Occipital lobe (tissue), 2 donors: ENCODE measurements around the gene SQSTM1. TPM values are rescaled to one million over a fixed set of nuclear protein-coding genes. Genes with fewer than 3 reads are reported as not detected.
"Not testable (repeated sequence)": the region's sequence is repeated elsewhere in the genome, so short reads cannot be mapped to it uniquely, and the experiment has no call there.

ENCODE experiments used
- DNase-seq: peaks from one replicate; lab custom pipeline; 2025; lab: John Stamatoyannopoulos, UW
- total RNA-seq: library from RNA; depleted of rRNA; stranded (reverse); fragments of >200 nt; gene quantifications from one replicate; pipeline ENCODE4 v1.2.3, GENCODE V29; 2014

The SQSTM1 gene
- total RNA-seq, 1 donor from 2014 or later = 53.5 TPM

DNA sequence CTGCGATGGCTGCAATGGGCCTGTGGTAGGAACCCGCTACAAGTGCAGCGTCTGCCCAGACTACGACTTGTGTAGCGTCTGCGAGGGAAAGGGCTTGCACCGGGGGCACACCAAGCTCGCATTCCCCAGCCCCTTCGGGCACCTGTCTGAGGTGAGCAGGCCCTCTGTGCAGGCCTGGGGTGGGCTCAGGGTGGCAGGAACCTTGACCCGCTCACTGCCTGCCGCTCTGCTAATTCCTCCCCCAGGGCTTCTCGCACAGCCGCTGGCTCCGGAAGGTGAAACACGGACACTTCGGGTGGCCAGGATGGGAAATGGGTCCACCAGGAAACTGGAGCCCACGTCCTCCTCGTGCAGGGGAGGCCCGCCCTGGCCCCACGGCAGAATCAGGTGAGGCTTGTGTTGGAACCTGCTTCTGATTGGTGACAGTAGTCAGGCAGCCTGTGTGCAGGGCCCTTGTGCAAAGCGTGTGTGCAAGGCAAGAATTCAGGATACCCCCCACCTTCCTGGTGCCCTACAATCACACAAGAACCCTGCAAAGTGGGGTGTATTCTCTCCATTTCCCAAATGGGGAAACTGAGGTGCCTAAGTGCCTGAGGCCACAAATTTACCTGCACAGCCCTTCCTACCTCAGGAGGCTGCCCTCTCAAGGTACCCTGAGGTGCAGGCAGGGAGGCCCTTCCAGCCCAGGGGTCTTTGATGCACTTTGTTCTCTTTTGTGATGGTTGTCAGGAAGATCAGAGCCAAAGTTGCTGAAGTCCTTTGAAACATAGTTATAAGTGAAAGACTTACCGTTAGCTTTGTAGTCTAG is 3.4 kb downstream of the SQSTM1 start:
- DNase-seq = no peak

DNA sequence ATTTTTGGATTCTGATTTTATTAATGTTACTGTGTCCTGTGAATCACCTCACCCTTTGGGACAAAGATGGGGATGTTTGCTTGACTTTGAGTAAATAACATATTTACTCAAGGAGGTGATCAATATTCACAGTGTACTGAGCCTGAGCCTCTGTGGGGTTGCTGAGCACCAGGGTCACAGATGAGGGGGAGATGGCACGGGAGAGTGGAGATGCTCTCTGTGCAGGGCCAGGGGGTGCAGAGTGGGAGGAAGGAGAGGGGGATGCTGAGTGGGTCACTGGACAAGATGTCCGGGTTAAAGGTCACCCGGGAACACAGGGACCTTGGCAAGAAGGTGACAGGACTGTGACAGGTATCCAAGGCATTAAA is 4.0 kb downstream of the SQSTM1 start:
- no peak for DNase-seq

DNA sequence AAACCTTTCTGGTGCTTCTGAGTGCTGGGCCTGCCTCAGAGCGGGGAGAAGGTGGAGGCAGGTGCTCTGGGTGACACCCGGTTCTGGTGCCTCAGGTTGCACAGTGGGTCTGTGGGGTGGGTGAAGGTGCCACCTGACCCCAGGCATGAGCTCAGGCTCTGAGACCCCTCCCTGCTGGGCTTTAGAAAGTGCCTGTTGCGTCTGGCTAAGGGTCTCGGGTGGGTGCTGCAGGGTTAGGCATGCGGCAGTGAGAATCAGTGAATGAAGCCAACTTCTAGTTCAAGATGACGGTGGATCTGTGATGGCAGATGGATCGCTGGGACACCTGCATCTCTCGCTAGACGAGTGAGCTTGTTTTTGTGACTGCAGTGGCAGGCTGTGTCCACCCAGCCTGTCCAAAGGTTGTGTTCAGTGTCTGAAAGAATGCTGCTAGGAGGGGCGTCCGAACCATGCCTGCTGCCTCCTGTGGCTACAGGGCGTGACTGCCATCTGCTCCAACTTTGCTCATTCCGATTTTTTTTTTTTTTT is 5.0 kb downstream of the SQSTM1 start:
- DNase-seq = no peak

DNA sequence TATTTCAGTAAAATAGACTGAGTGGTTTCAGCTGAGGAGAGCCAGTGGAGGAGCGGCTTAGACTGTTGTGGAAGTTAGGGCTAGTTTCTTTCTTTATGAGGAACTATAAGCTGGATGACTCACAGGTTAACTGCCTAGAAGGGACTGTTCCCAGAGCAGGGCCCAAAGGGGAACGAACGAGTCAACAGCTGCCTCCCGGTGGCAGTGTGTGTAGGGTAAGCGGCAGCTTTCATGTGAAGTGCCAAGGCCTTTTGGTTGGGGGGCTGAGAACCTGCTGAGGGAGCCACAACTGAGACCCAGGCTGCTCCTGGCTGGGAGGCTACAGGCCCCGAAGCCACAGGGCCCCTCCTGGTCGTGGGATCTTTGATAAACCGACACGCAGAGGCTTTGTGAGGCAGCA is 7.0 kb downstream of the SQSTM1 start:
- no peak for DNase-seq

DNA sequence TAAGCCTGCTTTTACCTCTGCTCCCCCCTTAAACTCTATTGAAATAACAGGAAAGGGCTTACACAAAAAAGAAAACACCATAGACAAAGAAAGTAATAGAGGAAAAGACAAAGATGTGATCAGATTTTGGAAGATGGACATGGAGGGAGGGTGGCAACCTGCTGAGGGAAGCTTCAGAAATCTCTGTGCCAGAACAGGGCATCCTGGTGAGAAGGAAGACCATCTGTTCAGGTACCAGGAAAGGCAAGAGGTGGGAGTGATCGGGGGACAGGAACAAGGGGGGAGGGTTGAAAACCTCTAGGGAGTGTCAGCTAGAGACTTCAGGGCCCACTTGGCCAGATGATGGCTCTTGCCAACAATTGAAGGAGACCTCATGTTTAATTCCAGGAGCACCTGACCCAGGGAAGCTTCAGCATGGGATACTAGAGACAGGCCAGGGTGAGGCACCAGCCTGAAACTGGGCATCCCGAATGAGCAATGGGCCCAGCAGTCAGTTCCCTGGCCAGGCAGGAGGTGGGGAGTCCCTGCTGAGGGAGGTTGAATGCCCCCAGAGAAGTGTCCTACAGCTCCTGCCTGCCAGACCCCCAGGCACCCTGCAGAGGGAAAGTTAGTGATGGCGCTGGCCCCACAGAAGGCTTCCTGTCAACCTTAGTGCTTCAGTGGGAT is 8.2 kb downstream of the SQSTM1 start:
- DNase-seq = no peak

DNA sequence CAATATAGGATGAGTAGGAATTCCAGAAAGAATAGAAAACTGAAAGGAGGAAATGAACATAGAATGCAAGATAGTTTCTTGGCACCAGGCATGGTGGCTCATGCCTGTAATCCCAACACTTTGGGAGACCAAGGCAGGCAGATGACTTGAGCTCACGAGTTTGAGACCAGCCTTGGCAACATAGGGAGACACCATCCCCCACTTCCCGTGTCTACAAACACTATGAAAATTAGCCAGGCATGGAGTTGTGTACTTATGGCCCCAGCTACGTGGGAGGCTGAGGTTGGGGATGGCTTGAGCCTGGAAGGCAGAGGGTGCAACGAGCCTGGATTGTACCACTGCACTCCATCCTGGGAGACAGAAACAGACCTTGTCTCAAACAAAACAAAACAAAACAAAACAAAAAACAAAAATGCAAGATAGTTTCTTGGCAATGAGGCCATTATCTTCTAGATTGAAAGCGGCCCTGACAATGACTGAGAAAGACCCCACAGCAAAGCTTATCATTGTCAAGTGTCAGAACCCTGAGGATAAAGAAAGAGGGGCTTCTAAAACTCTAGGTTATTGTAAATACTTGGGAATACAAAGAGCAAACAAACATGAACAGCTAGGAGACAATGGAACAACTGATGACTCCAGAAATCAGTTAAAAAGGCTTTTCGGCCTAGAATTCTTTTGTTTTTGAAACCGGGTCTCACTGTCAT is 9.2 kb downstream of the SQSTM1 start:
- no peak for DNase-seq

DNA sequence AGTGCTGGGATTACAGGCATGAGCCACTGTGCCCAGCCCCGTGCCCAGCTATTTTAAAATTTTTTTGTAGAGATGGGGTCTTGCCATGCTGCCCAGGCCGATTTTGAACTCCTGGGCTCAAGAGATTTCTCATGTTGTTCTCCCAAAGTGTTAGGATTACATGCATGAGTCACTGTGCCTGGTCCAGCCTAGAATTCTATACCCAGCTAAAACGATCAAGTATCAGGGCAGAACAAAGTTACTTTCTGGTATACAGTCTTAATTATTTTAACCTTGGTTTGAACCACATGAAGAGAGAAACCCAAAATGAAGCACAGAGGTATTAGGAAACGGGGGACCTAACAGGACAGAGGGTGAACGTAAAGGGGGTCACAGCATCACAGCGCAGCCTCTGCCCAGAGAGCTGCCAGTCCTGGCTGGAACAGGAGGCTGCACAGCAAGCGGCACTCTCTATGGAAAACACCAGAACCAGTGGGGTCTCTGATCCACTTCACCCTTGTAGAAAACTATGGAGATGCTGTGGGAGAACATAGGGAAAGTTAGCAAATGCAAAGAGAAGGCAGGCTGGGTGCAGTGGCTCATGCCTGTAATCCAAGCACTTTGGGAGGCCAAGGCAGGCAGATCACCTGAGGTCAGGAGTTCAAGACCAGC is 10.2 kb downstream of the SQSTM1 start:
- no peak for DNase-seq

DNA sequence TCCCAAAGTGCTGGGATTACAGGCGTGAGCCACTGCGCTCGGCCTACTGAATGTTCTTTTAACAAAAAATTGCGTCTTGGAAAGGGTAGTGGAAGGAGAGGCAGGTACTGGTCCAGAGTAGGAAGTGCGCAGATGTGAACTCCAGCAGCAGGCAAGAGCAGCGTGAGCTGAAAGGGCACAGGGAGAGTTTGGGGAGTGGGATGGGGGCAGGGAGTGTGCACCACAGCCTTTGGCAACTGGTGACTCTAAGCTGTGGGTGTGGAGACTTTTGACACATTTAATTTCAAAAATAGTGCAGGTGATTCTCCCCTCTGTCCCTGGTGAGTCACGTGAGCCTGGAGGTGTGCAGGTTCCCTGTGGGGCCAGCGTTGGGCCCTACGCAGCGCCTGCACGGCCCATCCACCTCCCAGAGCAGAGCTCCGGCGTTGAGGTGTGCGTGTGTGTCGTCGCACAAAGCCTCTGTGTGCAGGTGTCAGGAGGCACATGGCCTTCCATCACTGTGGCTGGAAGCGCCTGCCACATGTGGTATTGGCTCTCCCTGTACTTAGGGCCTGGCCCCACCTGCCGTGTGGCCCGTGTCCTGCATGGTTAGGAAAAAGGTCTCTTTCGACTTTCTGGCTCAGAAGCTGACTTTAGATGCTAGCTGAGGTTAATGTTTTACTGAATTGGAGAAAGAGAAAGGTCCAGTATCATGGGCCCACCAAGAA is 11.5 kb downstream of the SQSTM1 start:
- DNase-seq = no peak

DNA sequence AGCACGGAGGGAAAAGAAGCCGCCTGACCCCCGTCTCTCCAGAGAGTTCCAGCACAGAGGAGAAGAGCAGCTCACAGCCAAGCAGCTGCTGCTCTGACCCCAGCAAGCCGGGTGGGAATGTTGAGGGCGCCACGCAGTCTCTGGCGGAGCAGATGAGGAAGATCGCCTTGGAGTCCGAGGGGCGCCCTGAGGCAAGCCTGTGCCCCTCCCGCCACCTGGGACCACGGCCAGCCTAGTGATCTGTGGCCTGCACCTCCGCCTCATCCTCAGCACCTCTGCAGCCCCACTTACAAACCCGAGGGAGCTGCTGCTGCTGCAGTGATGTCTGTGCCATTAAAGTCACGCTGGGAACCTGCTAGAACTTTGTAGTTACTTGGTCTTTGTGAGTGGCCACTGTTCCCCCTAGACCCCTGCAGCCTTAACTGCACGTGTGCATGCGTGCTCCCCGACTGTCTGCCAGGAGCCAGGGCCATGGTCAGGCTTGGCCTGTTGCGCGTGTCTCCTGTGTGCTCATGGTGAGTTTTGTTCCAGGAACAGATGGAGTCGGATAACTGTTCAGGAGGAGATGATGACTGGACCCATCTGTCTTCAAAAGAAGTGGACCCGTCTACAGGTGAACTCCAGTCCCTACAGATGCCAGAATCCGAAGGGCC is 12.5 kb downstream of the SQSTM1 start:
- DNase-seq = no peak

DNA sequence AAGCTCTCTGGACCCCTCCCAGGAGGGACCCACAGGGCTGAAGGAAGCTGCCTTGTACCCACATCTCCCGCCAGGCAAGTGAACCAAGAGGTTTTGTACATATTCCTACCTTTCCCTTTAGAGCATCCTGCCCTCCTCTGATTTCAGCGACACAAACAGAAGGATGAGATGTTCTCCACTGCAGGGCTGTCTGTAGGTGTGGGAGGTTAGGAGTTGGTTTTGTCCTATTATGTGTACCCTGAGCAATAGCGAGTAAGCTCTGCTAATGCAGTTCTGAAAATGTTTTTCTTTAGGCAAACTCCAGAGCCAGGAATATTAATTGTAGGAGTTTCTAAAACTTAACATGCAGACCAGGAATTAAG is 13.0 kb downstream of the SQSTM1 start:
- DNase-seq = no peak

DNA sequence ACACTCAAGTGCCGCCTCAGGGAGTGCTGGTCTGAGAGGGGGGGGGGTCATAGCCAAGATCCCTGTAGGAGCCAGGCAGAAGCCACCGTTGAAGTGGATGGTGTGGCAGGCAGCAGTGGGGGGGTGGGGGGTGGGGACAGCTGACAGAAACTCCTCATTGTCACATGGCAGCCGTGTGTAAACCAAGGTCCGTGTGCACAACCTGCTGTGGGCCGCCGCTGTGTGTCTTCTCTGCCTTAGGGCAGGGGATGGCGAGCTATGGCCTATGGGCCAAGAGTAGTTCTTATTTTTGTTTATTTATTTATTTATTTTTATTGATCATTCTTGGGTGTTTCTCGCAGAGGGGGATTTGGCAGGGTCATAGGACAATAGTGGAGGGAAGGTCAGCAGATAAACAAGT is 13.4 kb downstream of the SQSTM1 start:
- no peak for DNase-seq

DNA sequence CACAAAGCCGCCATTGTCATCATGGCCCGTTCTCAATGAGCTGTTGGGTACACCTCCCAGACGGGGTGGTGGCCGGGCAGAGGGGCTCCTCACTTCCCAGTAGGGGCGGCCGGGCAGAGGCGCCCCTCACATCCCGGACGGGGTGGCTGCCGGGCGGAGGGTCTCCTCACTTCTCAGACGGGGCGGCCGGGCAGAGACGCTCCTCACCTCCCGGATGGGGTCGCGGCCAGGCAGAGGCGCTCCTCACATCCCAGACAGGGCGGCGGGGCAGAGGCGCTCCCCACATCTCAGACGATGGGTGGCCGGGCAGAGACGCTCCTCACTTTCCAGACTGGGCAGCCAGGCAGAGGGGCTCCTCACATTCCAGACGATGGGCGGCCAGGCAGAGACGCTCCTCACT is 14.2 kb downstream of the SQSTM1 start:
- not testable (repeated sequence) for DNase-seq

DNA sequence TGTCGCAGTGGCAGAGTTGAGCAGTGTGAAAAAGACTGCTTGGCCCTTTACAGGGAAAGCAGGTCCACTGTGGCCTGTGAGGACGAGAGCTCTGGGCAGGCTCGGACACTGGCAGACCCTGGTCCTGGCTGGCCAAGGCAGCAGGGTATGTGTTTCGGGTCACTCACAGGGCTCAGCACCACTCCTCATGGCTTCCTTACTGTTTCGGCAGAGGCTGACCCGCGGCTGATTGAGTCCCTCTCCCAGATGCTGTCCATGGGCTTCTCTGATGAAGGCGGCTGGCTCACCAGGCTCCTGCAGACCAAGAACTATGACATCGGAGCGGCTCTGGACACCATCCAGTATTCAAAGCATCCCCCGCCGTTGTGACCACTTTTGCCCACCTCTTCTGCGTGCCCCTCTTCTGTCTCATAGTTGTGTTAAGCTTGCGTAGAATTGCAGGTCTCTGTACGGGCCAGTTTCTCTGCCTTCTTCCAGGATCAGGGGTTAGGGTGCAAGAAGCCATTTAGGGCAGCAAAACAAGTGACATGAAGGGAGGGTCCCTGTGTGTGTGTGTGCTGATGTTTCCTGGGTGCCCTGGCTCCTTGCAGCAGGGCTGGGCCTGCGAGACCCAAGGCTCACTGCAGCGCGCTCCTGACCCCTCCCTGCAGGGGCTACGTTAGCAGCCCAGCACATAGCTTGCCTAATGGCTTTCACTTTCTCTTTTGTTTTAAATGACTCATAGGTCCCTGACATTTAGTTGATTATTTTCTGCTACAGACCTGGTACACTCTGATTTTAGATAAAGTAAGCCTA is 15.7 kb downstream of the SQSTM1 start:
- DNase-seq = no peak

DNA sequence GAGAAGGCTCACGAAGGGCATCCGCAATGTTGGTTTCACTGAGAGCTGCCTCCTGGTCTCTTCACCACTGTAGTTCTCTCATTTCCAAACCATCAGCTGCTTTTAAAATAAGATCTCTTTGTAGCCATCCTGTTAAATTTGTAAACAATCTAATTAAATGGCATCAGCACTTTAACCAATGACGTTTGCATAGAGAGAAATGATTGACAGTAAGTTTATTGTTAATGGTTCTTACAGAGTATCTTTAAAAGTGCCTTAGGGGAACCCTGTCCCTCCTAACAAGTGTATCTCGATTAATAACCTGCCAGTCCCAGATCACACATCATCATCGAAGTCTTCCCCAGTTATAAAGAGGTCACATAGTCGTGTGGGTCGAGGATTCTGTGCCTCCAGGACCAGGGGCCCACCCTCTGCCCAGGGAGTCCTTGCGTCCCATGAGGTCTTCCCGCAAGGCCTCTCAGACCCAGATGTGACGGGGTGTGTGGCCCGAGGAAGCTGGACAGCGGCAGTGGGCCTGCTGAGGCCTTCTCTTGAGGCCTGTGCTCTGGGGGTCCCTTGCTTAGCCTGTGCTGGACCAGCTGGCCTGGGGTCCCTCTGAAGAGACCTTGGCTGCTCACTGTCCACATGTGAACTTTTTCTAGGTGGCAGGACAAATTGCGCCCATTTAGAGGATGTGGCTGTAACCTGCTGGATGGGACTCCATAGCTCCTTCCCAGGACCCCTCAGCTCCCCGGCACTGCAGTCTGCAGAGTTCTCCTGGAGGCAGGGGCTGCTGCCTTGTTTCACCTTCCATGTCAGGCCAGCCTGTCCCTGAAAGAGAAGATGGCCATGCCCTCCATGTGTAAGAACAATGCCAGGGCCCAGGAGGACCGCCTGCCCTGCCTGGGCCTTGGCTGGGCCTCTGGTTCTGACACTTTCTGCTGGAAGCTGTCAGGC is 16.6 kb downstream of the SQSTM1 start:
- no peak for DNase-seq

DNA sequence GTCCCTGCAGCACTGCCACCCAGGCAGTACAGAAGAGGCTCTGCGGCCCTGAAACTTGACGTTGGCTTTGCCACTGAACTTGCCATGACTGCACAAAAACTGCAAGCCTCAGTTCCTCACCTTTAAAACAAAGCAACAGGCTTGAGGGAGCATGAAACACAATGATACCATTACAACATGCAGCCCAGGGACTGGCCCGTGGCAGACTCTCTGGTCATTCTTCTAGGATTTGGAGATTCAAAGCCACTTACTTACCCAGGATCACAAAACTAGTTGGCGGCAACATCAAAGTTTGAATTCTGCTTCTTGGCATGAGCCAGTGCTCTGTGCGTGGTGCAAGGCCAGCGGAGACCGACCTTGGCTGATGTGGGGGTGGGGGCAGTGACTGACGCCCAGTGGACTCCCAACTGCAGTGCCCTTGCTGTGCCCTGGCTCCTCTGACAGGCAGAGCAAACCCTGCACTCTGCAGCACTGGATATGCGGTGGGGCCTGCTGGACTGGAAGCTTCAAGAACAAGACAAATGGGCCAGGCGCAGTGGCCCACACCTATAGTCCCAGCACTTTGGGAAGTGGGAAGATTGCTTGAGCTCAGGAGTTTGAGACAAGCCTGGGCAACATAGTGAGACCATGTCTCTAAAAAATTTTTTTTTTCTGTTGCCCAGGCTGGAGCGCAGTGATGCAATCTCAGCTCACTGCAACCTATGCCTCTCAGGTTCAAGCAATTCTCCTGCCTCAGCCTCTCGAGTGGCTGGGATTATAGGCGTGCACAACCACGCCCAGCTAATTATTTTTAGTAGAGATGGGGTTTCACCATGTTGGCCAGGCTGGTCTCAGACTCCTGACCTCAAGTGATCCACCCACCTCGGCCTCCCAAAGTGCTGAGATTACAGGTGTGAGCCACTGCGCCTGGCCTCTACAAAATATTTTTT is 18.9 kb downstream of the SQSTM1 start:
- DNase-seq = no peak

DNA sequence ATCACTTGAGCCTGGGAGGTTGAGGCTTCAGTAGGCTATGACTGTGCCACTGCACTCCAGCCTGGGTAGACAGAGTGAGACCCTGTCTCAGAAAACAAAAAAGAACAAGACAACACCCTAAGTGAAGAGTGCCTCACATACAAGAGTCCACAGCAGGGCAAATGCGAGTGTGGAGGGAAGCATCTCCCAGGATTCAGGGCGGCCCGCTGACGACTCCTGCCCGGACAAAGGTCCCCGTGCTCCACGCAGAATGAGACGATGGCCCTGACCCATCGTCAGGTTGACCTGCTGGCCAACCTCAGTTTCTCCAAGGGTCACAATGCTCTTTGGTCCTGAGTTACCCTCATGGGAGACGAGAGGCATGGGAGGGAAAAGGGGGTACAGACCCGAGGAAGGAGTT is 19.6 kb downstream of the SQSTM1 start:
- DNase-seq = no peak

DNA sequence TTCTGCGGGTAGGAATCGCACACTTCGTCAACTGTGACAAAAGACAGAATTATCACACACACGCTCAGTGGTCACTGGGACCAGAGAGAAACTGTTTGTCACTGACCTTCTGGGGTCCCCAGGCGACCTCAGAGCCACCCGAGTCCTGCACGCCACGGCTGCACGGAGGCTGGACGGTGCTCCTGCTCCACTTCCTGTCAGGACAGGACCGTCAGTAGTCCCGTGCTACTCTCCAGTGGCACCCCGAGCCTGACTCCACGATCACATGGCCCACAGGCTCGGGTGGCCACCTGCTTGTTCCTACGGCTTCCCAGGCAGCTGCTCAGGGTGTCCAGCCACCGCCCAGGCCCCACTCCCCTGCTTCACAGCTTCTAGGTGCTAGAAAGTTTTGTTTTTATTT is 20.1 kb downstream of the SQSTM1 start:
- no peak for DNase-seq

DNA sequence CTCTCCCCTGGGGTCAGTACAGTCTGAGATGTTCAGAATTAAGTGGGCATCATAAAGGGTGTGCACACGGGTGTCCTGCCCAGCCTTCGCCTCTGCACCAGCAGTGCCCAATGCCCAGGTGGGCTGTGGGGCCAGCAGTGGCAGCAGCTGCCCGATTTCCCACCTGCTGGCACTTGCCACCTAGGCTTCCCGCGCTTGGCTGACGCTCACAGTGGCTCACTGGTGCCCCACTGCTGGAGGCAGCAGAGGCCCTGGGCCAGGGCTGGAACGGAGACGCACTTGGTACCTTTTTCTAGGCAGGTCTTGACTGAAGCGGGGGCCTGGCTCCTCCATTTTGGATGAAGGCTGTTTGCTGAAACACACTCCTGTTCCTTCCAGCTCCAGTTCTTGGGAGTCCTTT is 20.9 kb downstream of the SQSTM1 start:
- no peak for DNase-seq
